Measurements from ENCODE around the gene FOXO6.

DNA sequence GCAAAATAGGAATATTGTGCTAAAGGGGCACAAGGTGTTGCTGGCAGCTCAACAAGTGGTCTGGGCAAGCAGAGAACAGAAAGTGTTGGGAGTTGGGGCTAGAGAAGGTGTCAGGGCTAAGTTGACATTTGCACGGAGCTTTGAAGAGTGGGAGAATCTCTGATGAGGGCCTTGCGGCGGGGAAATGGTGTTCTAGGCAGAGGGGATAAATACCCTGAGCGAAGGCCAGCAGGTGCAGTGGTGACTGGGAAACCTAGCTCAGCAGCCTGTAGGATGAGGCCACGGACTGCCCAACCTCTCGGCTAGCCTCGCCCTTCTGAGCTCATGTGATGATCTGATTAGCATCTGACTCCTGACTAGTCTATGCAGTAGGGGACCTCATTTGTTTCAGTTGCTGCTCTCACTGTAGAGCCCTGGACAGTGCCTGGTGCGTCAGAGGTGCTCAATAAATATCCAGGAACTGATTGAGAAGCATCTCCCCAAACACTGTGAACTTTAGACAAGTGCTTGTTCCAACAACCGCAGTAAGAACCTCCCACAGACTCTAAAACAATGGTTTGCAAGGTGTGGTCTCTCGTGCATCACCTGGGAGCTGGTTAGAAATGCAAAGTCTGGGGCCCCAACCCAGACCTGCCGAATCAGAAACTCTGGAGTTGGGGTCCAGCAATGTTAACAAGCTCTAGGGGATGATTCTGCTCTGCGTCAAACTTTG, 1.0 kb upstream of the FOXO6 start:
- TF ChIP-seq, protein P1, sequence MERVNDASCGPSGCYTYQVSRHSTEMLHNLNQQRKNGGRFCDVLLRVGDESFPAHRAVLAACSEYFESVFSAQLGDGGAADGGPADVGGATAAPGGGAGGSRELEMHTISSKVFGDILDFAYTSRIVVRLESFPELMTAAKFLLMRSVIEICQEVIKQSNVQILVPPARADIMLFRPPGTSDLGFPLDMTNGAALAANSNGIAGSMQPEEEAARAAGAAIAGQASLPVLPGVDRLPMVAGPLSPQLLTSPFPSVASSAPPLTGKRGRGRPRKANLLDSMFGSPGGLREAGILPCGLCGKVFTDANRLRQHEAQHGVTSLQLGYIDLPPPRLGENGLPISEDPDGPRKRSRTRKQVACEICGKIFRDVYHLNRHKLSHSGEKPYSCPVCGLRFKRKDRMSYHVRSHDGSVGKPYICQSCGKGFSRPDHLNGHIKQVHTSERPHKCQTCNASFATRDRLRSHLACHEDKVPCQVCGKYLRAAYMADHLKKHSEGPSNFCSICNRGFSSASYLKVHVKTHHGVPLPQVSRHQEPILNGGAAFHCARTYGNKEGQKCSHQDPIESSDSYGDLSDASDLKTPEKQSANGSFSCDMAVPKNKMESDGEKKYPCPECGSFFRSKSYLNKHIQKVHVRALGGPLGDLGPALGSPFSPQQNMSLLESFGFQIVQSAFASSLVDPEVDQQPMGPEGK (CRISPR knock-in tag; IDR thresholded peaks at IDR 0.05; ENCODE audit: borderline replicate concordance): no peak
- TF ChIP-seq ZFP30 (CRISPR knock-in tag; IDR thresholded peaks at IDR 0.05): no peak
- TF ChIP-seq, protein P2, sequence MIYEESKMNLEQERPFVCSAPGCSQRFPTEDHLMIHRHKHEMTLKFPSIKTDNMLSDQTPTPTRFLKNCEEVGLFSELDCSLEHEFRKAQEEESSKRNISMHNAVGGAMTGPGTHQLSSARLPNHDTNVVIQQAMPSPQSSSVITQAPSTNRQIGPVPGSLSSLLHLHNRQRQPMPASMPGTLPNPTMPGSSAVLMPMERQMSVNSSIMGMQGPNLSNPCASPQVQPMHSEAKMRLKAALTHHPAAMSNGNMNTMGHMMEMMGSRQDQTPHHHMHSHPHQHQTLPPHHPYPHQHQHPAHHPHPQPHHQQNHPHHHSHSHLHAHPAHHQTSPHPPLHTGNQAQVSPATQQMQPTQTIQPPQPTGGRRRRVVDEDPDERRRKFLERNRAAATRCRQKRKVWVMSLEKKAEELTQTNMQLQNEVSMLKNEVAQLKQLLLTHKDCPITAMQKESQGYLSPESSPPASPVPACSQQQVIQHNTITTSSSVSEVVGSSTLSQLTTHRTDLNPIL (CRISPR knock-in tag; IDR thresholded peaks at IDR 0.05; ENCODE audit: low read depth): no peak
- no peak for TF ChIP-seq RARB (CRISPR knock-in tag; IDR thresholded peaks at IDR 0.05)
- TF ChIP-seq ZFP3 (CRISPR knock-in tag; IDR thresholded peaks at IDR 0.05): no peak
- no peak for TF ChIP-seq SNAI2 (CRISPR knock-in tag; IDR thresholded peaks at IDR 0.05)
- TF ChIP-seq PPARA (CRISPR knock-in tag; IDR thresholded peaks at IDR 0.05; ENCODE audit: borderline replicate concordance): no peak
- no peak for TF ChIP-seq TOX (CRISPR knock-in tag; IDR thresholded peaks at IDR 0.05; ENCODE audit: borderline replicate concordance)
- no peak for TF ChIP-seq ZNF8 (CRISPR knock-in tag; IDR thresholded peaks at IDR 0.05)
- no peak for TF ChIP-seq ZNF70 (CRISPR knock-in tag; IDR thresholded peaks at IDR 0.05)
- no peak for TF ChIP-seq ARNTL (CRISPR knock-in tag; IDR thresholded peaks at IDR 0.05; ENCODE audit: borderline replicate concordance, low read depth)
- TF ChIP-seq OSR1 (CRISPR knock-in tag; IDR thresholded peaks at IDR 0.05): no peak
- TF ChIP-seq, protein P3, sequence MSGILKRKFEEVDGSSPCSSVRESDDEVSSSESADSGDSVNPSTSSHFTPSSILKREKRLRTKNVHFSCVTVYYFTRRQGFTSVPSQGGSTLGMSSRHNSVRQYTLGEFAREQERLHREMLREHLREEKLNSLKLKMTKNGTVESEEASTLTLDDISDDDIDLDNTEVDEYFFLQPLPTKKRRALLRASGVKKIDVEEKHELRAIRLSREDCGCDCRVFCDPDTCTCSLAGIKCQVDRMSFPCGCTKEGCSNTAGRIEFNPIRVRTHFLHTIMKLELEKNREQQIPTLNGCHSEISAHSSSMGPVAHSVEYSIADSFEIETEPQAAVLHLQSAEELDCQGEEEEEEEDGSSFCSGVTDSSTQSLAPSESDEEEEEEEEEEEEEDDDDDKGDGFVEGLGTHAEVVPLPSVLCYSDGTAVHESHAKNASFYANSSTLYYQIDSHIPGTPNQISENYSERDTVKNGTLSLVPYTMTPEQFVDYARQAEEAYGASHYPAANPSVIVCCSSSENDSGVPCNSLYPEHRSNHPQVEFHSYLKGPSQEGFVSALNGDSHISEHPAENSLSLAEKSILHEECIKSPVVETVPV (CRISPR knock-in tag; IDR thresholded peaks at IDR 0.05): no peak
